Measurements from ENCODE around the gene PCBP3.
"Not testable (repeated sequence)": the region's sequence is repeated elsewhere in the genome, so short reads cannot be mapped to it uniquely, and the experiment has no call there.

Gene PCBP3

GRCh38 chr21:45806042-45806441 is 162.5 kb downstream of the PCBP3 start:
- Histone ChIP-seq H4K20me1 (ENCODE audit: low read depth, low read length) (no peaks in the 10 kb centered on the region), H3K9me2 (replicated peaks; ENCODE audit: insufficient read depth, low read length) (no peaks in the 10 kb centered on the region), H3K4me2 (ENCODE audit: low read depth, low read length, poor library complexity, severe bottlenecking) (no peak overlapping the region), H3K9me3 (ENCODE audit: insufficient read depth, low read length) (no peaks in the 10 kb centered on the region), H3K27ac (ENCODE audit: low read depth, low read length) (no peak overlapping the region), H3K4me3 (ENCODE audit: insufficient read depth, low read length, poor library complexity, severe bottlenecking) (no peak overlapping the region), H3F3A (ENCODE audit: insufficient read depth) (no peaks in the 10 kb centered on the region), H3K27me3 (ENCODE audit: low read length) (no peaks in the 10 kb centered on the region), H3K79me2 (ENCODE audit: insufficient read depth, low read length) (no peaks in the 10 kb centered on the region), H3K36me3 (ENCODE audit: low read length) (no peaks in the 10 kb centered on the region), H3K9ac (ENCODE audit: low read length) (no peak overlapping the region), H2AFZ (ENCODE audit: low read depth, low read length, severe bottlenecking) (no peak overlapping the region)
- no peak for TF ChIP-seq CTCF (IDR thresholded peaks at IDR 0.05; ENCODE audit: insufficient read depth, low read length, poor library complexity, severe bottlenecking)
- TF ChIP-seq EZH2phosphoT487 (conservative IDR thresholded peaks at IDR 0.05; ENCODE audit: low read length): no peak

GRCh38 chr21:45808663-45809062 is 165.1 kb downstream of the PCBP3 start:
- not testable (repeated sequence) for H3K27ac ChIP-seq (ENCODE audit: low read depth, low read length); H3K79me2 ChIP-seq (ENCODE audit: insufficient read depth, low read length); H3F3A ChIP-seq (ENCODE audit: insufficient read depth)

GRCh38 chr21:45809421-45809820 is 165.9 kb downstream of the PCBP3 start:
- Histone ChIP-seq H3K79me2 (ENCODE audit: insufficient read depth, low read length) (no peaks in the 10 kb centered on the region), H4K20me1 (ENCODE audit: low read depth, low read length) (no peaks in the 10 kb centered on the region), H3K4me2 (ENCODE audit: low read depth, low read length, poor library complexity, severe bottlenecking) (no peak overlapping the region), H3K9me2 (replicated peaks; ENCODE audit: insufficient read depth, low read length) (no peaks in the 10 kb centered on the region), H3K36me3 (ENCODE audit: low read length) (no peaks in the 10 kb centered on the region), H3K9me3 (ENCODE audit: insufficient read depth, low read length) (no peaks in the 10 kb centered on the region), H3K27me3 (ENCODE audit: low read length) (no peaks in the 10 kb centered on the region), H3K9ac (ENCODE audit: low read length) (no peak overlapping the region), H2AFZ (ENCODE audit: low read depth, low read length, severe bottlenecking) (no peak overlapping the region), H3K4me3 (ENCODE audit: insufficient read depth, low read length, poor library complexity, severe bottlenecking) (no peak overlapping the region), H3K27ac (ENCODE audit: low read depth, low read length) (no peak overlapping the region), H3F3A (ENCODE audit: insufficient read depth) (no peaks in the 10 kb centered on the region)
- TF ChIP-seq CTCF (IDR thresholded peaks at IDR 0.05; ENCODE audit: insufficient read depth, low read length, poor library complexity, severe bottlenecking) (no peak), EZH2phosphoT487 (conservative IDR thresholded peaks at IDR 0.05; ENCODE audit: low read length) (no peak)

More at GRCh38 chr21:45808663-45809062, 165.1 kb downstream of the PCBP3 start:
- H3K4me3 ChIP-seq (ENCODE audit: insufficient read depth, low read length, poor library complexity, severe bottlenecking); H3K9me2 ChIP-seq (replicated peaks; ENCODE audit: insufficient read depth, low read length); H3K27me3 ChIP-seq (ENCODE audit: low read length); H2AFZ ChIP-seq (ENCODE audit: low read depth, low read length, severe bottlenecking); H3K9ac ChIP-seq (ENCODE audit: low read length); H4K20me1 ChIP-seq (ENCODE audit: low read depth, low read length); H3K4me2 ChIP-seq (ENCODE audit: low read depth, low read length, poor library complexity, severe bottlenecking); H3K36me3 ChIP-seq (ENCODE audit: low read length); H3K9me3 ChIP-seq (ENCODE audit: insufficient read depth, low read length): not testable (repeated sequence)

- H3K79me2 ChIP-seq (ENCODE audit: insufficient read depth, low read length): no peaks in the 10 kb centered on the region
- no peaks in the 10 kb centered on the region for H3K9me3 ChIP-seq (ENCODE audit: insufficient read depth, low read length)
- H3K4me3 ChIP-seq (ENCODE audit: insufficient read depth, low read length, poor library complexity, severe bottlenecking): no peak overlapping the region
- H3K4me2 ChIP-seq (ENCODE audit: low read depth, low read length, poor library complexity, severe bottlenecking): no peak overlapping the region
- no peak for TF ChIP-seq CTCF (IDR thresholded peaks at IDR 0.05; ENCODE audit: insufficient read depth, low read length, poor library complexity, severe bottlenecking)
- TF ChIP-seq EZH2phosphoT487 (conservative IDR thresholded peaks at IDR 0.05; ENCODE audit: low read length): no peak
- no peak overlapping the region for H3K9ac ChIP-seq (ENCODE audit: low read length)
- no peaks in the 10 kb centered on the region for H3K36me3 ChIP-seq (ENCODE audit: low read length)
- no peaks in the 10 kb centered on the region for H3K27me3 ChIP-seq (ENCODE audit: low read length)
- H3F3A ChIP-seq (ENCODE audit: insufficient read depth): no peaks in the 10 kb centered on the region
- no peaks in the 10 kb centered on the region for H4K20me1 ChIP-seq (ENCODE audit: low read depth, low read length)
- H3K27ac ChIP-seq (ENCODE audit: low read depth, low read length): no peak overlapping the region
- no peak overlapping the region for H2AFZ ChIP-seq (ENCODE audit: low read depth, low read length, severe bottlenecking)
- no peaks in the 10 kb centered on the region for H3K9me2 ChIP-seq (replicated peaks; ENCODE audit: insufficient read depth, low read length)
Observed at GRCh38 chr21:45811136-45811535, 167.6 kb downstream of the PCBP3 start.

- H3K9me2 ChIP-seq (replicated peaks; ENCODE audit: insufficient read depth, low read length); H3K36me3 ChIP-seq (ENCODE audit: low read length); H3K4me3 ChIP-seq (ENCODE audit: insufficient read depth, low read length, poor library complexity, severe bottlenecking); H3K79me2 ChIP-seq (ENCODE audit: insufficient read depth, low read length); H3K9ac ChIP-seq (ENCODE audit: low read length); H3K9me3 ChIP-seq (ENCODE audit: insufficient read depth, low read length); H4K20me1 ChIP-seq (ENCODE audit: low read depth, low read length); H3K27me3 ChIP-seq (ENCODE audit: low read length); H3K27ac ChIP-seq (ENCODE audit: low read depth, low read length); H3K4me2 ChIP-seq (ENCODE audit: low read depth, low read length, poor library complexity, severe bottlenecking); H2AFZ ChIP-seq (ENCODE audit: low read depth, low read length, severe bottlenecking); H3F3A ChIP-seq (ENCODE audit: insufficient read depth): not testable (repeated sequence)
Observed at GRCh38 chr21:45814210-45814940, 170.8 kb downstream of the PCBP3 start.

- not testable (repeated sequence) for H3K27ac ChIP-seq (ENCODE audit: low read depth, low read length)
Observed at GRCh38 chr21:45815781-45816180, 172.3 kb downstream of the PCBP3 start.

More at GRCh38 chr21:45815781-45816180, 172.3 kb downstream of the PCBP3 start:
- H4K20me1 ChIP-seq (ENCODE audit: low read depth, low read length); H3K4me3 ChIP-seq (ENCODE audit: insufficient read depth, low read length, poor library complexity, severe bottlenecking); H3K36me3 ChIP-seq (ENCODE audit: low read length); H2AFZ ChIP-seq (ENCODE audit: low read depth, low read length, severe bottlenecking); H3K27me3 ChIP-seq (ENCODE audit: low read length); H3K9me3 ChIP-seq (ENCODE audit: insufficient read depth, low read length); H3K79me2 ChIP-seq (ENCODE audit: insufficient read depth, low read length); H3K9me2 ChIP-seq (replicated peaks; ENCODE audit: insufficient read depth, low read length); H3F3A ChIP-seq (ENCODE audit: insufficient read depth); H3K9ac ChIP-seq (ENCODE audit: low read length); H3K4me2 ChIP-seq (ENCODE audit: low read depth, low read length, poor library complexity, severe bottlenecking): not testable (repeated sequence)

Data from SU-DHL-6 (cell line).